Mammary epithelial cell (primary cell): ENCODE results near the gene GGT5.

Experiments
- EZH2 ChIP-seq: IDR thresholded peaks from 2 replicates; pipeline ENCODE4 v1.6.1; 2012; ENCODE audit warnings: low read length, inconsistent platforms, borderline replicate concordance
- TF ChIP-seq, protein P1 (sequence below), 2 donors: IDR thresholded peaks in 1 of 2; conservative IDR thresholded peaks in 1 of 2; 2 replicates each; pipeline ENCODE4 v1.5.1; 2011 to 2012; ENCODE audit warnings: inconsistent platforms in 2 of 2, low read length in 2 of 2, mild to moderate bottlenecking in 2 of 2, control low read depth in 1 of 2, low read depth in 1 of 2; ENCODE audit not compliant: insufficient read depth in 1 of 2; ENCODE audit errors: extremely low read depth in 1 of 2

DNA sequence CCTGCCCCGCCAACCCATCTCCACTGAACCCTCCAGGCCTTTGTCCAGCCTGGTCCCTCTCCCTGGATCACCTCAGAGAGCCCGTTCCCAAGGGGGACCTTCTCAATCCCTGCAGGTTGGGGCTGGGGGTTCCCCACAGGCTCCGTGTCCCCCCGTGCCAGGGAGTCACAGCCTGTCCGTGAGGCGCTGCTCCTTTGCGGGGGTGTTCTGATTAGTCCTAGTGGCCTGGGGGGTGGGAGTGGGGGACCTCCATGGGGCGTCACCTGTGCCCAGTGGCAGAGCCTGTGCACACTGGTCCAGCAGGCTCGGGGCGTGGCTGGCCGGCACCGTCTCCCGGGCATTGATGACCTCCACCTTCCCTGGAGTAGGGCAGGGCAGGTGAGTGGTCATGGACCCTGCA, 11.6 kb downstream of the GGT5 start:
- TF ChIP-seq, protein P1, sequence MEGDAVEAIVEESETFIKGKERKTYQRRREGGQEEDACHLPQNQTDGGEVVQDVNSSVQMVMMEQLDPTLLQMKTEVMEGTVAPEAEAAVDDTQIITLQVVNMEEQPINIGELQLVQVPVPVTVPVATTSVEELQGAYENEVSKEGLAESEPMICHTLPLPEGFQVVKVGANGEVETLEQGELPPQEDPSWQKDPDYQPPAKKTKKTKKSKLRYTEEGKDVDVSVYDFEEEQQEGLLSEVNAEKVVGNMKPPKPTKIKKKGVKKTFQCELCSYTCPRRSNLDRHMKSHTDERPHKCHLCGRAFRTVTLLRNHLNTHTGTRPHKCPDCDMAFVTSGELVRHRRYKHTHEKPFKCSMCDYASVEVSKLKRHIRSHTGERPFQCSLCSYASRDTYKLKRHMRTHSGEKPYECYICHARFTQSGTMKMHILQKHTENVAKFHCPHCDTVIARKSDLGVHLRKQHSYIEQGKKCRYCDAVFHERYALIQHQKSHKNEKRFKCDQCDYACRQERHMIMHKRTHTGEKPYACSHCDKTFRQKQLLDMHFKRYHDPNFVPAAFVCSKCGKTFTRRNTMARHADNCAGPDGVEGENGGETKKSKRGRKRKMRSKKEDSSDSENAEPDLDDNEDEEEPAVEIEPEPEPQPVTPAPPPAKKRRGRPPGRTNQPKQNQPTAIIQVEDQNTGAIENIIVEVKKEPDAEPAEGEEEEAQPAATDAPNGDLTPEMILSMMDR (conservative IDR thresholded peaks at IDR 0.05 in 1 of 2, IDR thresholded peaks at IDR 0.05 in 1 of 2; ENCODE audit: extremely low read depth in 1 of 2, insufficient read depth in 1 of 2, low read depth in 1 of 2, low read length in 2 of 2): no peak
- no peak for TF ChIP-seq EZH2
